Measurements from ENCODE around the gene IQCK. TPM values are rescaled to one million over a fixed set of nuclear protein-coding genes. Genes with fewer than 3 reads are reported as not detected.

The IQCK gene
- total RNA-seq, 1 experiment from 2014 or later, result 24.1 TPM

GRCh38 chr16:19697756-19698318, 20.2 kb upstream of the IQCK start:
- in situ Hi-C loops (cut with HindIII; ENCODE audit: low pct_unique_long_range_greater_than_20kb, low sequenced_read_pairs), result no loop called here
- DNase-seq (ENCODE audit: low read depth), result no peak

- in situ Hi-C loops (cut with HindIII; ENCODE audit: low pct_unique_long_range_greater_than_20kb, low sequenced_read_pairs), result no loop called here
- DNase-seq (ENCODE audit: low read depth), result peak; percentile 67
Observed at GRCh38 chr16:19698480-19699465, 19.3 kb upstream of the IQCK start.

- in situ Hi-C loops (cut with HindIII; ENCODE audit: low pct_unique_long_range_greater_than_20kb, low sequenced_read_pairs), result no loop called here
- no peak for DNase-seq (ENCODE audit: low read depth)
Observed at GRCh38 chr16:19699472-19699871, 18.6 kb upstream of the IQCK start.

GRCh38 chr16:19700319-19700781, 17.7 kb upstream of the IQCK start:
- in situ Hi-C loops (cut with HindIII; ENCODE audit: low pct_unique_long_range_greater_than_20kb, low sequenced_read_pairs), result no loop called here
- DNase-seq (ENCODE audit: low read depth), result peak; percentile 97

- in situ Hi-C loops (cut with HindIII; ENCODE audit: low pct_unique_long_range_greater_than_20kb, low sequenced_read_pairs), result no loop called here
- DNase-seq (ENCODE audit: low read depth), result no peak
Observed at GRCh38 chr16:19701091-19701490, 17.0 kb upstream of the IQCK start.

GRCh38 chr16:19703172-19703889, 14.7 kb upstream of the IQCK start:
- in situ Hi-C loops (cut with HindIII; ENCODE audit: low pct_unique_long_range_greater_than_20kb, low sequenced_read_pairs), result no loop called here
- no peak for DNase-seq (ENCODE audit: low read depth)

GRCh38 chr16:19704321-19705145, 13.5 kb upstream of the IQCK start:
- DNase-seq (ENCODE audit: low read depth), result peak; percentile 72
- in situ Hi-C loops (cut with HindIII; ENCODE audit: low pct_unique_long_range_greater_than_20kb, low sequenced_read_pairs), result no loop called here

- DNase-seq (ENCODE audit: low read depth), result no peak
- in situ Hi-C loops (cut with HindIII; ENCODE audit: low pct_unique_long_range_greater_than_20kb, low sequenced_read_pairs), result no loop called here
Observed at GRCh38 chr16:19705146-19705501, 12.9 kb upstream of the IQCK start.

- in situ Hi-C loops (cut with HindIII; ENCODE audit: low pct_unique_long_range_greater_than_20kb, low sequenced_read_pairs), result no loop called here
- no peak for DNase-seq (ENCODE audit: low read depth)
Observed at GRCh38 chr16:19705843-19706242, 12.2 kb upstream of the IQCK start.

GRCh38 chr16:19706846-19707245, 11.2 kb upstream of the IQCK start:
- DNase-seq (ENCODE audit: low read depth), result no peak
- in situ Hi-C loops (cut with HindIII; ENCODE audit: low pct_unique_long_range_greater_than_20kb, low sequenced_read_pairs), result no loop called here

- in situ Hi-C loops (cut with HindIII; ENCODE audit: low pct_unique_long_range_greater_than_20kb, low sequenced_read_pairs), result no loop called here
- DNase-seq (ENCODE audit: low read depth), result no peak
Observed at GRCh38 chr16:19707569-19708295, 10.3 kb upstream of the IQCK start.

GRCh38 chr16:19708296-19709205, 9.5 kb upstream of the IQCK start:
- no peak for DNase-seq (ENCODE audit: low read depth)
- in situ Hi-C loops (cut with HindIII; ENCODE audit: low pct_unique_long_range_greater_than_20kb, low sequenced_read_pairs), result no loop called here

- DNase-seq (ENCODE audit: low read depth), result no peak
- in situ Hi-C loops (cut with HindIII; ENCODE audit: low pct_unique_long_range_greater_than_20kb, low sequenced_read_pairs), result no loop called here
Observed at GRCh38 chr16:19709381-19710136, 8.5 kb upstream of the IQCK start.

GRCh38 chr16:19710191-19710908, 7.7 kb upstream of the IQCK start:
- no peak for DNase-seq (ENCODE audit: low read depth)
- in situ Hi-C loops (cut with HindIII; ENCODE audit: low pct_unique_long_range_greater_than_20kb, low sequenced_read_pairs), result no loop called here

GRCh38 chr16:19710991-19711545, 7.0 kb upstream of the IQCK start:
- no peak for DNase-seq (ENCODE audit: low read depth)

More at GRCh38 chr16:19710991-19711545, 7.0 kb upstream of the IQCK start:
- in situ Hi-C loops (cut with HindIII; ENCODE audit: low pct_unique_long_range_greater_than_20kb, low sequenced_read_pairs), result no loop called here
